ENCODE measurements around the gene KRTAP12-3. TPM values are rescaled to one million over a fixed set of nuclear protein-coding genes. Genes with fewer than 3 reads are reported as not detected.
"Not testable (repeated sequence)": the region's sequence is repeated elsewhere in the genome, so short reads cannot be mapped to it uniquely, and the experiment has no call there.

KRTAP12-3 gene
- total RNA-seq, 1 donor from 2014 or later = not detected

- ATAC-seq = no peak
Observed at GRCh38 chr21:44686000-44686781, 28.5 kb downstream of the KRTAP12-3 start.

- ATAC-seq = no peak
Observed at GRCh38 chr21:44686843-44687561, 29.3 kb downstream of the KRTAP12-3 start.

- no peak for ATAC-seq
Observed at GRCh38 chr21:44687671-44688070, 29.9 kb downstream of the KRTAP12-3 start.

GRCh38 chr21:44689740-44690139, 32.0 kb downstream of the KRTAP12-3 start:
- ATAC-seq = not testable (repeated sequence)

GRCh38 chr21:44691686-44692085, 34.0 kb downstream of the KRTAP12-3 start:
- no peak for ATAC-seq

- no peak for ATAC-seq
Observed at GRCh38 chr21:44692798-44693512, 35.2 kb downstream of the KRTAP12-3 start.

- ATAC-seq = no peak
Observed at GRCh38 chr21:44694776-44695175, 37.0 kb downstream of the KRTAP12-3 start.

GRCh38 chr21:44695184-44695583, 37.5 kb downstream of the KRTAP12-3 start:
- ATAC-seq = no peak

GRCh38 chr21:44695641-44696040, 37.9 kb downstream of the KRTAP12-3 start:
- ATAC-seq = no peak

GRCh38 chr21:44696572-44696971, 38.8 kb downstream of the KRTAP12-3 start:
- ATAC-seq = no peak

GRCh38 chr21:44697172-44697810, 39.6 kb downstream of the KRTAP12-3 start, which contains the start of gene KRTAP10-12:
KRTAP10-12 (plus strand) TSS chr21:44697172; CDS start chr21:44697202, 30 bp downstream.
- ATAC-seq = not testable (repeated sequence)

GRCh38 chr21:44697811-44698734, 40.3 kb downstream of the KRTAP12-3 start:
- ATAC-seq = no peak

- no peak for ATAC-seq
Observed at GRCh38 chr21:44699502-44700001, 41.8 kb downstream of the KRTAP12-3 start.

GRCh38 chr21:44700101-44701022, 42.6 kb downstream of the KRTAP12-3 start:
- no peak for ATAC-seq

- no peak for ATAC-seq
Observed at GRCh38 chr21:44701023-44701400, 43.3 kb downstream of the KRTAP12-3 start.

- no peak for ATAC-seq
Observed at GRCh38 chr21:44701541-44701940, 43.8 kb downstream of the KRTAP12-3 start.

- no peak for ATAC-seq
Observed at GRCh38 chr21:44702111-44702972, 44.6 kb downstream of the KRTAP12-3 start.

- ATAC-seq = no peak
Observed at GRCh38 chr21:44702973-44703730, 45.4 kb downstream of the KRTAP12-3 start.
